ENCODE data around the gene RTRAF. TPM values are rescaled to one million over a fixed set of nuclear protein-coding genes. Genes with fewer than 3 reads are reported as not detected.

The RTRAF gene
- total RNA-seq, result 10 to 100 TPM; 84.3 to 96.5 (median 92.7) TPM
- total RNA-seq (2013), result 152 TPM

DNA sequence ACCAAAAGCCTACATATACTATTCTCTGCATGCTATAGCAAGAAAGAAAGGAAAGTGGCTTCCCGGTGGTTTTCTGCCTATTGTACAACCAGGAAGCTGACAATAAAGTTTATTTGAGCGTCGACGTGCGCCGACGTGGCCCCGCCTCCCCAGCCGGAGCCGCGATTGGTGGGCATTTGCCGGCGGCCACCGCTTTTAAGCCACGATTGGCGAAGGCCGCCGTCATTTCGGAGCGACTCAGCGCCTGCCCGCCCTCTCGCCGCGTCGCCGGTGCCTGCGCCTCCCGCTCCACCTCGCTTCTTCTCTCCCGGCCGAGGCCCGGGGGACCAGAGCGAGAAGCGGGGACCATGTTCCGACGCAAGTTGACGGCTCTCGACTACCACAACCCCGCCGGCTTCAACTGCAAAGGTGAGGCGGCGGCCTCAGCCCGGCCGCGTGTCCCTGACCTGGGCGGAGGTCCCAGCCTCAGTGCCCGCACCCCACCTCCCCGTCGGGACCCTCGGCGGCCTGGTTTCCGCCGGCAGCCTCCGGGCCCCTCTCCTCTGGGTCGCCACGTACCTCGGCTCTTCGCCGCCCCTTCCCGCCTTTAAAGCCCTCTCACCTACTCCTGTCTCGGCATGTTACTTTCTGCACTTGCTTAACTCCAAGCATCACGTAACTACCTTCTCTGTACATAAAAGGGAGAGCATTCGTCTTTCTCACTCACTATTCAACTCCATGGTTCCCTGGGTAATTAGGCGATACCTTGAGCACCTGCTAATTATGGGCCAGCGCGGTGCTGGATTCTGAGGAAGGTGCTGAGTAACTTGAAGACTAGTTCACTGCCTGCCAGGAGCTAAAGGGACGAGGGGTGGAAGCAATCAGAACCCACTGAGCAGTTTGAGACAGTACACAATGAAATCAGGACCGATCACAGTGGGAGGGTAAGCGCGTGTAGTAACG lies at the start of gene RTRAF:
RTRAF (plus strand) TSS at position 254 of the 942 bp plus-strand sequence; CDS start at position 348, 94 bp downstream.
- peak within 1 kb of the TSS; percentile 90 to 91 for H3K27ac Mint-ChIP-seq
- H3K27ac ChIP-seq (ENCODE audit: low read length), result peak within 1 kb of the TSS; percentile 83
- no peaks in the 10 kb centered on the region for H3K27me3 ChIP-seq (ENCODE audit: control insufficient read depth, insufficient read depth, low read length)
- no peaks in the 10 kb centered on the region for H3K9me3 ChIP-seq (ENCODE audit: control insufficient read depth, insufficient read depth, low read length)
- H3K4me1 ChIP-seq (ENCODE audit: control insufficient read depth, insufficient read depth, low read length), result peaks cover 7% of the 10 kb centered on the region
- ATAC-seq, result peak; percentile 97 to 98 (median 98)
- peak within 1 kb of the TSS; percentile 93 for H3K4me3 Mint-ChIP-seq
- H3K36me3 Mint-ChIP-seq, result no peaks in the 10 kb centered on the region
- TF ChIP-seq, protein P1, sequence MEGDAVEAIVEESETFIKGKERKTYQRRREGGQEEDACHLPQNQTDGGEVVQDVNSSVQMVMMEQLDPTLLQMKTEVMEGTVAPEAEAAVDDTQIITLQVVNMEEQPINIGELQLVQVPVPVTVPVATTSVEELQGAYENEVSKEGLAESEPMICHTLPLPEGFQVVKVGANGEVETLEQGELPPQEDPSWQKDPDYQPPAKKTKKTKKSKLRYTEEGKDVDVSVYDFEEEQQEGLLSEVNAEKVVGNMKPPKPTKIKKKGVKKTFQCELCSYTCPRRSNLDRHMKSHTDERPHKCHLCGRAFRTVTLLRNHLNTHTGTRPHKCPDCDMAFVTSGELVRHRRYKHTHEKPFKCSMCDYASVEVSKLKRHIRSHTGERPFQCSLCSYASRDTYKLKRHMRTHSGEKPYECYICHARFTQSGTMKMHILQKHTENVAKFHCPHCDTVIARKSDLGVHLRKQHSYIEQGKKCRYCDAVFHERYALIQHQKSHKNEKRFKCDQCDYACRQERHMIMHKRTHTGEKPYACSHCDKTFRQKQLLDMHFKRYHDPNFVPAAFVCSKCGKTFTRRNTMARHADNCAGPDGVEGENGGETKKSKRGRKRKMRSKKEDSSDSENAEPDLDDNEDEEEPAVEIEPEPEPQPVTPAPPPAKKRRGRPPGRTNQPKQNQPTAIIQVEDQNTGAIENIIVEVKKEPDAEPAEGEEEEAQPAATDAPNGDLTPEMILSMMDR (IDR thresholded peaks at IDR 0.05), result no peak
- peaks cover 15% of the 10 kb centered on the region in 2 donors for H3K4me1 Mint-ChIP-seq
- no peaks in the 10 kb centered on the region for H3K27me3 Mint-ChIP-seq (ENCODE audit: low read depth in 2 of 2)
- H3K4me3 ChIP-seq (ENCODE audit: low read length), result peak within 1 kb of the TSS; percentile 58
- intact Hi-C loops (cut with micrococcal nuclease), result loop anchor here (2.0 to 10.0 kb wide), 2 partner anchors 279 to 335 kb away; partner anchors contain the start of gene FRMD6
- WGBS (ENCODE audit: insufficient coverage), result under 1% methylated on average over 72 of the region's 72 CpGs
- H3K36me3 ChIP-seq (ENCODE audit: control insufficient read depth, insufficient read depth, low read length), result peaks cover 31% of the 10 kb centered on the region
- no peaks in the 10 kb centered on the region for H3K9me3 Mint-ChIP-seq
- peak; percentile 91 to 97 for DNase-seq

DNA sequence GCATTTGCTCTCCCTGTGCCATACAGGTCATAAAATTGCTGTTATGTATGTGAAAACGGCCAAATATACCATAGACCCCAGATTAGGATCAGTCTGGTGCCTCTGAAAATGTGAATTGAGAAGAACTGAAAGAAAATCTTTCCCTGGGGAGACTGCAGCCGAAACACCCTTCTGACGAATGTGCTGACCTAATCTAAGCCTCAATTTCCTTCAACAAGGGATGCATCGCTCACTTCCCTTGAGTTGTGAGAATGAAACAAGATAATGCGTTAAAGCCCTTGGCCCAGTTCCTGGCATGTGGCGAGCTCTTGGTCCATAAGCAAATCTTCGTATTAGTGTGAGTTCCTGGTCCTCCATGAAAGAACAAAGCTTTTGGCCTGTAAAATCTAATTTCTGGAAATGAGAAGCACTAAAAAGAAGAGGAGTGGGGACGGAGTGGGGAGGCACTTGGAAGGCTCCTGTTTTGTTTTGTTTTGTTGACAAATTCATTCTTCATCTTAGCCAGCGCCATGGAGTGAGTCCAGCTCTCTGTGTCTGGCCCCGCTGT lies 49.5 kb upstream of the RTRAF start:
- Histone ChIP-seq H3K4me3 (ENCODE audit: low read length) (no peak overlapping the region), H3K27me3 (ENCODE audit: control insufficient read depth, insufficient read depth, low read length) (no peaks in the 10 kb centered on the region), H3K36me3 (ENCODE audit: control insufficient read depth, insufficient read depth, low read length) (peaks cover 8% of the 10 kb centered on the region), H3K9me3 (ENCODE audit: control insufficient read depth, insufficient read depth, low read length) (no peaks in the 10 kb centered on the region), H3K4me1 (ENCODE audit: control insufficient read depth, insufficient read depth, low read length) (peaks cover 20% of the 10 kb centered on the region), H3K27ac (ENCODE audit: low read length) (peak overlapping the region; percentile 50)
- 75% methylated on average over 10 of the region's 10 CpGs for WGBS (ENCODE audit: insufficient coverage)
- H3K9me3 Mint-ChIP-seq, result no peaks in the 10 kb centered on the region
- H3K27ac Mint-ChIP-seq, result peak overlapping the region; percentile 87 to 94
- intact Hi-C loops (cut with micrococcal nuclease), result no loop called here
- DNase-seq (no peak), ATAC-seq (peak in 2 of 3 donors; percentile 16 to 42)
- H3K36me3 Mint-ChIP-seq, result no peaks in the 10 kb centered on the region
- no peaks in the 10 kb centered on the region for H3K27me3 Mint-ChIP-seq (ENCODE audit: low read depth in 2 of 2)
- peak overlapping the region; percentile 49 for H3K4me3 Mint-ChIP-seq
- H3K4me1 Mint-ChIP-seq, result peaks cover 88 to 92% of the 10 kb centered on the region in 2 donors
- TF ChIP-seq, protein P1 (IDR thresholded peaks at IDR 0.05), result no peak

DNA sequence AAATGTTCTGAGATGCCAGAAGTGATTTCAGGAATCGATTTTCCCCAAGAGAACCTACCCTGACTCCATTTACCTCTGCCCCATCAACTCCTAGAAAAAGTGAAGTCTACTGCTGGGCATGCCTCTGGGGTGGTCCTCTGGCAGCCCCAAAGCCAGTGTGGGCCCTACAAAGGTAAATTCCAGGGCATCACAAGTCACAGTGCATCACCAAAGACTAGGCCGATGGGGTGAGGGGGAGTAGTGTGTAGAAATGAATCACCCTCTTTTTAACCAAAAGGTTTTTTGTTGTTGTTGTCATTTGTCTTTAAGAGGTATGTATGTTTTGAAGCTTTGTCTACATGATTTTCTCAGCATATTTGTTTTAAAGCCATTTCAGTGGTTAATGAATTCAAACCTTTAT lies 46.4 kb upstream of the RTRAF start:
- DNase-seq (no peak), ATAC-seq (peak in 2 of 3 donors; percentile 39 to 69)
- Histone ChIP-seq H3K27me3 (ENCODE audit: control insufficient read depth, insufficient read depth, low read length) (no peaks in the 10 kb centered on the region), H3K4me3 (ENCODE audit: low read length) (no peak overlapping the region), H3K4me1 (ENCODE audit: control insufficient read depth, insufficient read depth, low read length) (peaks cover 15% of the 10 kb centered on the region), H3K9me3 (ENCODE audit: control insufficient read depth, insufficient read depth, low read length) (no peaks in the 10 kb centered on the region), H3K36me3 (ENCODE audit: control insufficient read depth, insufficient read depth, low read length) (peaks cover 8% of the 10 kb centered on the region), H3K27ac (ENCODE audit: low read length) (no peak overlapping the region)
- Mint-ChIP-seq H3K4me1 (peaks cover 94 to 97% of the 10 kb centered on the region in 2 donors), H3K27me3 (ENCODE audit: low read depth in 2 of 2) (no peaks in the 10 kb centered on the region), H3K4me3 (no peak overlapping the region), H3K27ac (peak overlapping the region; percentile 87 to 94), H3K36me3 (no peaks in the 10 kb centered on the region), H3K9me3 (no peaks in the 10 kb centered on the region)
- WGBS (ENCODE audit: insufficient coverage), result 93% methylated on average over 1 of the region's 2 CpGs
- TF ChIP-seq, protein P1 (IDR thresholded peaks at IDR 0.05), result no peak
- intact Hi-C loops (cut with micrococcal nuclease), result no loop called here

All from natural killer cell (primary cell).